Left kidney (tissue), 2 donors: ENCODE measurements around the gene TBX19. TPM values are rescaled to one million over a fixed set of nuclear protein-coding genes. Genes with fewer than 3 reads are reported as not detected.
"Not testable (repeated sequence)": the region's sequence is repeated elsewhere in the genome, so short reads cannot be mapped to it uniquely, and the experiment has no call there.

Experiments
- DNase-seq: peaks from one replicate; pipeline ENCODE4 v3.0.0-alpha.2; 2013
- polyA plus RNA-seq: library from polyadenylated mRNA; unstranded; fragments of 120-200 nt; gene quantifications from one replicate; pipeline ENCODE4 v1.2.1, GENCODE V29; 2013; ENCODE audit not compliant: insufficient read length

The TBX19 gene
- polyA plus RNA-seq, 1 donor = 4.1 TPM

DNA sequence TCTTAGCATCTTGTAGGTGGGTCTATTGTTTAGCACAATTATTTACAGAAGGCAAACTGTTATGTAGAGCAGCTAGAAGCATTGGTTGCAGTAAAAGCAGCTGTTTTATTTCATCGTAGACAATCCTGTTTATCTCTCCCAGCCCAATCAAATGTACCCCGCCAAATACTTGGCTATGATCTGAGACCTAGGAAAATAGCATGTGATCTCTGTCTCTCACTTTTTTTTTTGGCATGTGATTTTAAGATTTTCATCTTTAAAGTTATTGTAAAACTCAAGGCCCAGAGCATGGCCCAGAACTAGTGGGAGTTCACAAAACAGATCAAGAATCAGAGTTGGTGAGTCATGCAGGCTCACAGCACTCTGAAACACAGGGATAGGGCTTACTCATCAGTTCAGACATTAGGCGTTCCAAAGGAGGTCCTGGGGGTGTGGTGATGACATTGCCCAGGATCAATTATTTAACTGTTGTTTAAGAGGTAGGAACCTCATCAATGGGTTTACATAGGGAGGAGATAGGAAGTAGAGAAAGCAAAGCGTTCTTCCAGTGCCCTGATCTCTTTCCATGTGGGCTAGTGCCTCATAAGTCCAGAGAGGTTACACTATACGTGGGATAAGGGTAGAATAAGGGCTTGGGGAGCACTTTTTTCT lies 40.2 kb downstream of the TBX19 start:
- peak; percentile 14 for DNase-seq

- no peak for DNase-seq
These were observed 41.3 kb downstream of the TBX19 start for GRCh38 chr1:168321945-168322344.

DNA sequence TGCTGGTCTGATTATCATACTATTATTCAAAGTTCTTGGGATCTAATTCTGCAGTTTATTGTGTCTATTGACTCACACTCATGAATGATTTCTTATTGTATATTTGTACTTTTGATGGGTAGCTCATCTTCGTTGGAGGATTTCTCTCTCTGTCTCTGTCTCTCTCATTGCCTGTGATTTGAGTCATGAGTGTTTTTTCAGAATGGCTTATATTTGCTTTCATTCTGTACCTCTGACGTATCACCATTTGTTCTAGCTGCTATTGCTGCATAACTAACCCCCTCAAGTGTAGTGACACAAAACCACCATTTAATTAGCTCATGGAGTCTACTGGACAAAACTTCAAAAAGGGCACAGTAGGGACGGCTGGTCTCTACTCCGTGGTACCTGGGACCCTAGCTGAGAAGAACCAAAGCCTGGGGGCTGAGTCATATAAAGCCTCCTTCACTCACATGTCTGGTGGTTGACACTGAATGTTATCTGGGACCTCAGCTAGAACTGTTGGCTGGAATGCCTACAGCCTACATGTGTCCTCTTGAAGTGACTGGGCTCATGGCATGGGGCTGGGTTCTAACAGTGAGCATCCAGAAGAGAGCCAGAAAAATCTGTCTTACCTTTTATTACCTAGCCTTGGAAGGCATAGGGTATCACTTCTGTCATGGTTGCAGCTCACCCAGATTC lies 44.2 kb downstream of the TBX19 start:
- DNase-seq = no peak

GRCh38 chr1:168328731-168329364 lies 48.2 kb downstream of the TBX19 start:
- DNase-seq = no peak

GRCh38 chr1:168330285-168330684 lies 49.6 kb downstream of the TBX19 start:
- no peak for DNase-seq

- DNase-seq = no peak
These were observed 50.9 kb downstream of the TBX19 start for GRCh38 chr1:168331569-168331968.

DNA sequence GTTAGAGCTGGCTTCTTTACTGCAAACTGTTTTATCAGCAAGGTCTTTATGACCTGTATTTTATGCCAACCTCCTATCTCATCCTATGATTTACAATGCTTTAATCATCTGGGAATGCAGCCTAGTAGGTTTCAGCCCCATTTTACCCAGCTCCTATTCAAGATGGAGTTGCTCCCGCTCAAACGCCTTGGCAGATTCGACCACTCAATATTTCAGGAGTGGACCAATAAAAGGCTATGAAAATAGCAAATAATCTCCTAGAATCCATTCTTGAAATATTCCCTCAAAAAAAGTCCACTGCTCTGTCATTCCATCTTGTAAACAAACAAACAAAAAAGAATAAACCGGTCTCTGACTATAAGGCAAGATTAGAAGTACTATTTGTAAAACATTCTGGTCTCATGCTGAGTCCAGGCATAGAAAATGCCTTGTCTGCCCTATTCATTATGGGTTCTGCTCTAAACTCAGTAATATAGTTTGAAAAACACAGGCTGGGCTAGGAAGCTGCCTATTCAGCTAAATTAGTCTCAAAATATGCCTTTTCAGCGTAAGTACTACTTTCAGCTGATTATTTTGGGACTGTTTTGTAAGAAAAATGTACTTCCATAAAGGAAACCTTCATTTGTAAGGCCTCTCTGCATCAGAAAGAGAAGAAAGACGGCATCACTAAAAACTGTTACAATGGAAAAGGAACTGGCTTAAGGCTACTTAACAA lies 53.0 kb downstream of the TBX19 start:
- DNase-seq = no peak

DNA sequence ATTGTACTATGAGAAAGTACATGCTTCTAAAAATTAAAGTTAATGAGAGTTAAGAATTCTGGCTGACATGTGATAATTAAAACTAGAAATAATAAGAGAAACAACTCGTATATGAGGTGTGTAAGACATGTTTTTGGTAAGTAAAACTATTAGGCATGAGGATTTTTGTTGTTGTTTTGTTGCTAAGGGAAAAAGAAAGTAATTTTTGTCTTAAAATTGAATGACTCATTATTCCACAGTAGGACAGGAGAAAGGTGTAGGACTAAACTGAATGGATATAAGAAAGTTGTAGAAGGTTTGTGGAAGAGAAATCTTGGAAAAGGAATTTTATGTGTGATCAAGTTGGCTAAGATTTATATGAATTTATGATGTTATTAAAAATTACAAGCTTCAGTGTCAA lies 54.8 kb downstream of the TBX19 start:
- no peak for DNase-seq

DNA sequence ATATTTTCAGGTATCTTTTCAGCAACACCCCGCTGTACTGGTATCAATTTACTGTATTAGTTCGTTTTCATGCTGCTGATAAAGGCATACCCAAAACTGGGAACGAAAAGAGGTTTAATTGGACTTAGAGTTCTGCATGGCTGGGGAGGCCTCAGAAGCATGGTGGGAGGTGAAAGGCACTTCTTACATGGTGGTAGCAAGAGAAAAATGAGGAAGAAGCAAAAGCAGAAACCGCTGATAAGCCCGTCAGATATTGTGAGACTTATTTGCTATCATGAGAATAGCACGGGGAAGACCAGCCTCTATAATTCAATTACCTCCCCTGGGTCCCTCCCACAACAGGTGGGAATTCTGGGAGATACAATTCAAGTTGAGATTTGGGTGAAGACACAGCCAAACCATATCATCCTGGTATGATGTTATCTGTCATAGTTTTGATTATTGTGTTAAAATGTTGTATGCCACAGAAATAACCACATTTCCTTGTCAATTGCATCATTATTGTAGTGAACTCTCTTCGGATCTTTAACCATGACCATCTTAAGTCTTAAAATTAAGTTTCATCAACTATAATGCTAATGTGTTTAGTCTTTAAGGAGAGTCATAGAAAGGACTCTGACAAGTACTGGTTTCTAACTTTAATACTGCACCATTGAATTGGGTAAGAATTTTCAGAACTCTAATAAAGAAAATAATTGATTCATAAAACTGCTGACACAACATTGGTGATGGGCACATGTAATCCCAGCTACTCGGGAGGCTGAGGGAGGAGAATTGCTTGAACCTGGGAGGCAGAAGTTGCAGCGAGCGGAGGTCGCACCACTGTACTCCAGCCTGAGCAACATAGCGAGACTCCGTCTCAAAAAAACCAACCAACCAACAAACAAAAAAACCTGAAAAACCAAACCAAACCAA lies 58.2 kb downstream of the TBX19 start:
- DNase-seq = no peak

DNA sequence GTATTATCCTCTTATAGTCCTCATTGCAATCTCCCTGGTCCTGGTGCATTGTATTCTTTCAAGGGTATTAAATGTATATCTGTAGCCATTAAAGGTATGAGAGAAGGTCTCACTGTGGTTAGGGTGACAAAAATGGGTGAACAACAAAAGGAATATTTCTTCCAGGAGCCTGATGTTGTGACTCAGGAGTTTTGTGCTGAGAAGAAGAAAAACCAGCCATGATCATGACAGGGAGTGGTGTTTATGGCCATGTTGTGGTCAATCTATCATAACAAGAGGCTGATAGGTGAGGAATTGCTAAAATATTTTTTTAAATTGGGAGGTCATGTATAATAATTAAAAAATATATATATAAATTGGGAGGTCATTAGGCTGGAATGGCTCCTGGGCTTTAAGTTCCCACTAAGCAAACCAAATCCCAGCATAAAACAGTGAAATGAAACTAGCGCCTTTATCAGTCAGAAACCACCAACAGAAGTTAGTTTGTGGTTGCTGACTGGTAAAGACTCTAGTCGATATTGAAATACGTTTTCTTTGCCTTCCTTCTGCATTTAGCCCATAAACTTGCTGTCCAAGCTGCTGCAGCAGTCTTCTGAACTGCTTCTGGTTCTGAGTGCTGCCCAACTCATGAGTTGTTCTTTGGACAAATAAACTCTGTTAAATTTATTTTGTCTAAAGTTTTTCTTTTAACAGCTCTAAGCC lies 60.3 kb downstream of the TBX19 start:
- no peak for DNase-seq

GRCh38 chr1:168341483-168341975 lies 60.9 kb downstream of the TBX19 start:
- no peak for DNase-seq

GRCh38 chr1:168342572-168343280 lies 62.0 kb downstream of the TBX19 start:
- peak; percentile 78 for DNase-seq

GRCh38 chr1:168343566-168343965 lies 62.9 kb downstream of the TBX19 start:
- no peak for DNase-seq

GRCh38 chr1:168344517-168344916 lies 63.8 kb downstream of the TBX19 start:
- no peak for DNase-seq

DNA sequence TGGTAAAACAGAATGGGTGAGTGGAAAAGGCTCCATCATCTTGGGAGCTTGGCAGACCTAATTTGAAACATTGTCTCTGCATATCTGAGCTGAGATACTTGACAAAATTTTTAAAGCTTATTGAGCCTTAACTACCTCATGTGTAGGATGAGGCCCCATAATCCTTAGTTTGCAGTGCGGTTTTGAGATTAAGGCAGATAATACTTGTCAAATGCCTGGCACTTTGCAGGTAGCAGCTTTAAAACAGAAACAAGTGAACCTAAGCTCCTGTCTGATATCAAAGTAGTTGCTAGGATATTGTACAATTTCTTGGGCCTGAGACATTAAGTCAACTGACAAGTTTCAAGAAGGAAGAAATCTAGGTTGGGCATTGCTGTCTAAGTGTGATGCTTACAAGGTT lies 65.3 kb downstream of the TBX19 start:
- no peak for DNase-seq

DNA sequence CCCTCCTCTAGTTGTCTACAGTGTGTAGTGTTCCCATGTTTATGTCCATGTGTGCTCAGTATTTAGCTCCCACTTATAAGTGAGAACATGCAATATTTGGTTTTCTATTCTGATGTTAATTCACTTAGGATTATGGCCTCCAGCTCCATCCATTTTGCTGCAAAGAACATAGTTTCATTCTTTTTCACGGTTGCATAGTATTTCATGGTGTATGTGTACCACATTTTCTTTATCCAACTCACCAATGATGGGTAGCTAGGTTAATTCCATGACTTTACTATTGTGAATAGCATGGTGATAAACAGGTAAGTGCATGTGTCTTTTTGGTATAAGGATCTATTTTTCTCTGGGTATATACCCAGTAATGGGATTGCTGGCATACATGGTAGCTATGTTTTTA lies 67.0 kb downstream of the TBX19 start:
- DNase-seq = no peak

GRCh38 chr1:168348146-168348709 lies 67.6 kb downstream of the TBX19 start:
- no peak for DNase-seq

- not testable (repeated sequence) for DNase-seq
These were observed 73.9 kb downstream of the TBX19 start for GRCh38 chr1:168354335-168355269.
